ENCODE measurements around the gene POU2F1.

- TF ChIP-seq CTCF (IDR thresholded peaks at IDR 0.05 in 4 of 5, conservative IDR thresholded peaks at IDR 0.05 in 1 of 5) (no peak), POLR2A (IDR thresholded peaks at IDR 0.05) (no peak)
Observed at GRCh38 chr1:167194182-167194581, 26.5 kb upstream of the POU2F1 start.
